ENCODE data around the gene NUFIP1. TPM values are rescaled to one million over a fixed set of nuclear protein-coding genes. Genes with fewer than 3 reads are reported as not detected.

Gene NUFIP1
- polyA plus RNA-seq, 1 donor (not counting 4 experiments of a cell fraction or from before 2014, with no cell fraction given), result 3.3 TPM

DNA sequence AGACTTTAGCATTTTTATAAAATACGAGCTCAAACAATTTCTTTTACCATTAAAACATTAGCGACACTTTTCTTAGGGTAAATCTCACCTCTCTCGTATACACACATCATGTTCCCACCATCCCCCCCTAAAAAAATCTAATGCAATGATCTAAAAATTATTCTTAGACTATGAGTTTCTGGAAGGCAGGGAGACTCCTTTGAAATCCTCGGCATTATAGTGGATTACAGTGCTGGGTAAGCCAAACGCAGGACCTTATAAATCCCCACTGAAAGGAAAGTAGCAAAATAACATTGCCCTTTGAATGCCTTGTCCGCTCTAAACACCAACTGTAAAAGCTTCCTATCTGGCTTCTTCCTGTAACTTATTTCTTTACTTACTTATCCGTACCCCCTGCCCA lies 35.0 kb downstream of the NUFIP1 start:
- dilution Hi-C loops (cut with MboI; ENCODE audit: extremely low pct_ligation_motif_present, low sequenced_read_pairs), result no loop called here
- no peak for FAIRE-seq

DNA sequence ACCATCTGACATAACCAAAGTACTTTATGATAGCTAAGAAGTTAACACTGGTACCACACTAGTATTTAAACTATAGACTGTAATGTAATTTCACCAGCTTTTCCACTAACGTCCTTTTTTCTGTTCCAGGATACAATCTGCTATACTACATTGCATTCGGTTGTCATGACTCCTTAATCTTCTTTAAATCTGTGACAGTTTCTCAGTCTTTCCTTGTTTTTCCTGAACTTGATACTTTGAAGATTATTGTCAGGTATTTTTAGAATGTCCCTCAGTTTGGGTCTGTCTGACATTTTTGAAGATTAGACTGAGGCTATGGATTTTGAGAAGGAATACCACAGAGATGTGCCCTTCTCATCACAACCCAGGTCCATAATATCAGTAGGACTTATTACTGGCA lies 36.6 kb downstream of the NUFIP1 start:
- Histone ChIP-seq H3K9me1 (ENCODE audit: control insufficient read depth, extremely low read depth, insufficient read depth, low read length) (no peaks in the 10 kb centered on the region), H3K36me3 (ENCODE audit: control insufficient read depth in 2 of 2, extremely low read depth in 1 of 2, insufficient read depth in 2 of 2, low read length in 2 of 2) (peaks cover 0 to 4% of the 10 kb centered on the region in 2 experiments), H3K27ac (ENCODE audit: control insufficient read depth, insufficient read depth, low read length) (no peak overlapping the region), H3K79me2 (ENCODE audit: control insufficient read depth, insufficient read depth, low read length) (no peaks in the 10 kb centered on the region), H2AFZ (ENCODE audit: control insufficient read depth, low read length) (no peak overlapping the region), H3K27me3 (ENCODE audit: control insufficient read depth, extremely low read depth, insufficient read depth, low read length) (no peaks in the 10 kb centered on the region), H3K9me3 (ENCODE audit: control insufficient read depth, low read depth, low read length) (no peaks in the 10 kb centered on the region), H4K20me1 (ENCODE audit: control insufficient read depth, extremely low read depth, insufficient read depth, low read length) (no peaks in the 10 kb centered on the region), H3K4me2 (ENCODE audit: control insufficient read depth, extremely low read depth, insufficient read depth, low read depth, low read length) (no peak overlapping the region), H3K9ac (ENCODE audit: control insufficient read depth, extremely low read depth, insufficient read depth, low read length) (no peak overlapping the region), H3K4me3 (ENCODE audit: control insufficient read depth in 2 of 3, extremely low read depth in 1 of 3, insufficient read depth in 2 of 3, low read depth in 1 of 3, low read length in 3 of 3) (no peak overlapping the region), H3K4me1 (ENCODE audit: control insufficient read depth, extremely low read depth, insufficient read depth, low read length) (no peaks in the 10 kb centered on the region)
- FAIRE-seq, result no peak
- dilution Hi-C loops (cut with MboI; ENCODE audit: extremely low pct_ligation_motif_present, low sequenced_read_pairs), result no loop called here
- no peak for TF ChIP-seq EZH2 (IDR thresholded peaks at IDR 0.05; ENCODE audit: low read length)
- TF ChIP-seq, protein P1, sequence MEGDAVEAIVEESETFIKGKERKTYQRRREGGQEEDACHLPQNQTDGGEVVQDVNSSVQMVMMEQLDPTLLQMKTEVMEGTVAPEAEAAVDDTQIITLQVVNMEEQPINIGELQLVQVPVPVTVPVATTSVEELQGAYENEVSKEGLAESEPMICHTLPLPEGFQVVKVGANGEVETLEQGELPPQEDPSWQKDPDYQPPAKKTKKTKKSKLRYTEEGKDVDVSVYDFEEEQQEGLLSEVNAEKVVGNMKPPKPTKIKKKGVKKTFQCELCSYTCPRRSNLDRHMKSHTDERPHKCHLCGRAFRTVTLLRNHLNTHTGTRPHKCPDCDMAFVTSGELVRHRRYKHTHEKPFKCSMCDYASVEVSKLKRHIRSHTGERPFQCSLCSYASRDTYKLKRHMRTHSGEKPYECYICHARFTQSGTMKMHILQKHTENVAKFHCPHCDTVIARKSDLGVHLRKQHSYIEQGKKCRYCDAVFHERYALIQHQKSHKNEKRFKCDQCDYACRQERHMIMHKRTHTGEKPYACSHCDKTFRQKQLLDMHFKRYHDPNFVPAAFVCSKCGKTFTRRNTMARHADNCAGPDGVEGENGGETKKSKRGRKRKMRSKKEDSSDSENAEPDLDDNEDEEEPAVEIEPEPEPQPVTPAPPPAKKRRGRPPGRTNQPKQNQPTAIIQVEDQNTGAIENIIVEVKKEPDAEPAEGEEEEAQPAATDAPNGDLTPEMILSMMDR (optimal IDR thresholded peaks at IDR 0.05 in 1 of 3, IDR thresholded peaks at IDR 0.05 in 1 of 3, conservative IDR thresholded peaks at IDR 0.05 in 1 of 3; ENCODE audit: extremely low read depth in 1 of 3, insufficient read depth in 2 of 3, low read length in 3 of 3), result no peak
- DNase-seq (ENCODE audit: low read depth, low spot score), result no peak

More for the DNA sequence above, 35.0 kb downstream of the NUFIP1 start:
- Histone ChIP-seq H2AFZ (ENCODE audit: control insufficient read depth, low read length) (no peak overlapping the region), H3K9me3 (ENCODE audit: control insufficient read depth, low read depth, low read length) (no peaks in the 10 kb centered on the region), H3K27ac (ENCODE audit: control insufficient read depth, insufficient read depth, low read length) (no peak overlapping the region), H3K9me1 (ENCODE audit: control insufficient read depth, extremely low read depth, insufficient read depth, low read length) (no peaks in the 10 kb centered on the region), H3K9ac (ENCODE audit: control insufficient read depth, extremely low read depth, insufficient read depth, low read length) (no peak overlapping the region), H3K27me3 (ENCODE audit: control insufficient read depth, extremely low read depth, insufficient read depth, low read length) (no peaks in the 10 kb centered on the region), H3K4me2 (ENCODE audit: control insufficient read depth, extremely low read depth, insufficient read depth, low read depth, low read length) (no peak overlapping the region), H3K36me3 (ENCODE audit: control insufficient read depth in 2 of 2, extremely low read depth in 1 of 2, insufficient read depth in 2 of 2, low read length in 2 of 2) (peaks cover 2 to 5% of the 10 kb centered on the region in 2 experiments), H4K20me1 (ENCODE audit: control insufficient read depth, extremely low read depth, insufficient read depth, low read length) (no peaks in the 10 kb centered on the region), H3K79me2 (ENCODE audit: control insufficient read depth, insufficient read depth, low read length) (no peaks in the 10 kb centered on the region), H3K4me3 (ENCODE audit: control insufficient read depth in 2 of 3, extremely low read depth in 1 of 3, insufficient read depth in 2 of 3, low read depth in 1 of 3, low read length in 3 of 3) (no peak overlapping the region), H3K4me1 (ENCODE audit: control insufficient read depth, extremely low read depth, insufficient read depth, low read length) (no peaks in the 10 kb centered on the region)
- no peak for DNase-seq (ENCODE audit: low read depth, low spot score)
- TF ChIP-seq EZH2 (IDR thresholded peaks at IDR 0.05; ENCODE audit: low read length), result no peak
- TF ChIP-seq, protein P1 (optimal IDR thresholded peaks at IDR 0.05 in 1 of 3, IDR thresholded peaks at IDR 0.05 in 1 of 3, conservative IDR thresholded peaks at IDR 0.05 in 1 of 3; ENCODE audit: extremely low read depth in 1 of 3, insufficient read depth in 2 of 3, low read length in 3 of 3), result no peak
